GM21360 (cell line): Measurements from ENCODE around the gene CNTN3.

Experiments used
- ATAC-seq: cut with Tn5 transposase; IDR thresholded peaks from one replicate; pipeline ENCODE4 v1.9.1; 2021; ENCODE audit warnings: mild to moderate bottlenecking, moderate library complexity; ENCODE audit not compliant: unreplicated experiment

The CNTN3 gene

DNA sequence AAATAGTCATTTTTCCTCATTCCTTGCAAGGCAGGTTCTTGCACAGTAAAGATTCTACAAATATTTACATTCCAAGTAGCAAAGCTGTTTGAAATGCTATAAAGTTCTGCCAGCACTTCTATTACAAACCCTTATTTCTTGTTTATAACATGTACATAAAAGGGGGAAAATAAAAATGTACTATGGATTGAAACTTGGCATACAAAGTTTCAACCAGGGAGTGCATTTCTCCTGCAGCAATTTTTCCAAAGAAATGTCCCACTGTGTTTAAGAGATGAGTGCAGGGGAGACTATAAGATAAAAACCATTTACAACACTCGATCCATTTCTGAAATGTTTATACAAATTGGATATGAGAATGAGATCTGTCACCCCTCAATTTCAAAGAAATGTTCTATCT is 3.3 kb downstream of the CNTN3 start:
- ATAC-seq = no peak

DNA sequence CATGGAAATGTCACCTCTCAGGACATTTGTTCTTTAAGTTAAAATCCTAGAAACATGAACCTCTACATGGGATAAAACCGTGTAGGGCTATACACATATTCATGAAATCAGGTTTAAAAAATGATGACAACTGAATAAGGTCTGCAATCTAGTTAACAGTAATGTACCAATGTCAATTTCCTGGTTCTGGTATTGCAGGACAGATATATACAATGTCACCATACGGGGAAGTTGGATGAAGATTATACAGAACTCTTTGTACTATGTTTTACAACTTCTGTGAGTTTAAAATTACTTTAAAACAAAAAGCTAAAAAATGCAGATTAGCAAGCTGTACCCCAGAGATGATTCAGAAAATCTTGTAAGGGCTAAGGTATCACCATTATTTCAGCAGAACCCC is 6.7 kb downstream of the CNTN3 start:
- ATAC-seq = no peak

DNA sequence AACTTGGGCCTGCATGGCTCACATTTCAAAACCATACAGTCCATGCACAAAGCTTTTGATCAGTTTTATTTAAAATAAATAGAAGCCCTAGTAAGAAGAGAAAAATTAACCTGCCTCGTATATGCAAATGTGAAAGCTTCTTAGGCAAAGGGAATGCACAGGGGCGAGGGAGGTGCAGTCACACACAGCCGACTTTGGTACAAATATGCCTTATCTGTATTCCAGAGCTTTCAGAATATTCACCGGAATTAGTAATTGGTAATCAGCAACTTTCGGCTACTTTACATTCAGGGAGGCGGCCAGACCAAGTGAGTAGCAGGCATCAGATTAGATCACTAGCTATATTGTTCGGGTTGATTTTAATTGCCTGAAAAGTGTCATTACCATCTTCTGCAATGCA is 7.5 kb downstream of the CNTN3 start:
- ATAC-seq = no peak

DNA sequence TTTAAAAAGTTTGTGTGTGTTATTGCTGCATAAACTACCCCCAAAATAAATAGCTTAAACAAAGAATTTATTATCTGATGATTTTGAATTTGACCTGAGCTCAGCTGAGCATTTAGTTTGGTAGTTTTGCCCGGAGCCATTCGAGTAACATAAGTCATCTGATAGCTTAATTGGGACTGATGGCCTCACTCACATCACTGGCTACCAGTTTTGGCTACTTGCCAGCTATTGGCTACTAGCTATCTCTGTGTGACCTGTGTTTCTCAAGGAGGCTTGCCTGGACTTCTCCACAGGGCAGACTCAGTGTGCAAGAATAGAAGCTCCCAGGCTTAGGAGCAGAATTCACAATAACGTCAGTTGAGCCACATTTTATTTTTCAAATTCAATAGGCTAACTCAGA is 9.0 kb downstream of the CNTN3 start:
- ATAC-seq = no peak

DNA sequence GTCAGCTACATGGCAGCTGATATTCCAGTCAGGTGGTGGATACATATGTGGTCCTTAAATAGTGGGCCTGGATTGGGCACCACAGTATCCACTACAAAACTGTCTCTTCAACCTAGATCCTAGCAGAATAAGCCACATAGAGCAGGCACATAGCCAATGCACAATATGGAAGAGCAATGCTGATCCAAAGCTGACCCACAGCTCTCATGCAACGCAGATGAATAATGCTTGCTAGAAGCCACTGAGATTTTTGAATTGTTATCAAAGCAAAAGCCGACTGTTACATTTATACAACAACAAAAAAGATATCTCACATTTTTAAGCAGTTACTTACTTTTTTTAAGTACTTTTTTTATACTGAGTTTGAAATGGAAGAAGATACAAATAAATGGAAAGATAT is 11.2 kb downstream of the CNTN3 start:
- no peak for ATAC-seq

DNA sequence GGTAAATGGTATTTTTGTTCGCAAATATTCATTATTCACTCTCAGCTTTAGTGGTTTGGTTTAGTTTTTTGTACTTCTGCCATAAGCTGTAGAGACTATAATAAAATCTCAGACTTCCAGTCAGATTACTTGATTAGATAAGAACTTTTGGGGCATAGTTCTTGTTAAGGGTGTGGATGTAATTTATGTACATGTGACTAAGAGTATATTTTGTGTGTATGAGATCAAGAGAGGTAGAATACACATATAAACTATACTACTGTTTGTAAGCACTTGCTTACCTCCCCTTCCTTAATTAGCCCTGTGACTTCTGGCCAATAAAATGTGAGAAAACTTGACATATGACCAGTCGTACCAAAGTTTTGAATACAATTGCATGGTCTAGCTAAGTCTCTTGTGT is 12.0 kb downstream of the CNTN3 start:
- no peak for ATAC-seq

DNA sequence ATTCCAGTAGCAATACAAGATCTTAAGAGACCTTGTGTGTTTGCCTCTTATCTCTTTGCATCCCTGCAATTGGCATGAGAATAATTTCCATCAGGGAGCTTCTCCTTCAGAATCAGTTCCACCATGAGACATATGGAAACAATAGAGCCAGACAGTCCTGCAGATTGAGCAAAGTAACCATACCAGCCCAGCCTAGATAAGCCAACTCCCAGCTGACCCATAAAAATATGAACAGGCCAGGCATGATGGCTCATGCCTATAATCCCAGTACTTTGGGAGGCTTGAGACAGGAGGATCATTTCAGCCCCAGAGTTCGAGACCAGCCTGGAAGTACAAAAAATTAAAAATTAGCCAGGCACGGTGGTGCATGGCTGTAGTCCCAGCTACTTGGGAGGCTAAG is 12.7 kb downstream of the CNTN3 start:
- ATAC-seq = no peak

DNA sequence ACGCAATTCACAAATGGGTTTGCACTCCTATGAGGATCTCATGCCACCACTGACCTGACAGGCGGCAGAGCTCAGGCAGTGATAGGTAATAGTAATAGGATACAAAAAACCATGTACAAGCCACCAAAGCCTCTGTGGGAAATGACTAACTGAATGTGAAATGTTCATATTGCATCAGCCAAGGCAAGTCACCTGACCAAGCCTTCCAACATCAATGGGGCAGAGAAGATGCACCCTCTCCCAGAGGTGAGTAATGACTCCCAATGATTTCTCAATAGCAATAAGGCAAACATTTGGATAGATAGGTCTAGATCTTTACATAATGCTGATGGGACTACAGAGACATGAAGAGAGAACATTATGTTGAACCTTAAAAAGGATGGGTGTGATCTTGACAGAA is 14.9 kb downstream of the CNTN3 start:
- no peak for ATAC-seq

DNA sequence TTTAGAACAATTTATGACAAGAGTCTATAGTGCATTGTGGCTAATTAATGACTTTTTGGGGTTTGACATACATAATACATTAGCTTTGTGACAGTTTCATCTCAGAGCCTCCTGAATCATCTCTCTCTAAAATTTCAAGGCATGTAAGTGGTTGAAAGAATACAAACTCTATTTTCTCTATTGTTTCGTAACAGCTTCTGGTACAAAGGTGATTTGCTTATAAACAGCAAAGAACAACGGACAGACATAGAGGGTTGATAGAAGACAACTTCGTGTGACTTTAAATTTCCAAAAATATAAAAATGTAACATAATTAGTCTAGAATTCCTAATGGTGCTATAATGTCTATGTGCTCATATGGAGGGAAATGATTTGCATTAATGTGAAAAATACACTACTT is 21.3 kb downstream of the CNTN3 start:
- ATAC-seq = no peak

DNA sequence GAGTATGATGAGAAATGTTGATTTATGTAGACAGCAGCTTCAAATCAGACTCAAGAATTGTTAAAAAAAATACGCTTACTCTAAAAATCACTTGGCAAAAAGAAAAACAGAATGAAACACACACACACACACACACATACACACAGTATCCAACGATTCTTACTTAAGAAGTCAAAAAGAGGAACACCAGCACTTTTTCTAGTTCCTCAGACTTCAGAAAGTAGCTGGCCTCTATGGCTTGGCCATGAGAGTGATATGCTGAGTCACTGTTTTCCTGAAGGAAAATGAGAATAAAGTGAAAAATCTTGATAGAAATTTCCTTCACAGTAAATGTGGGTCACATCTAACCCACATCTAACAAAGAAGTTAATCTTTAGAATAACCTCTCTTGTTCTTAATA is 22.1 kb downstream of the CNTN3 start:
- no peak for ATAC-seq

DNA sequence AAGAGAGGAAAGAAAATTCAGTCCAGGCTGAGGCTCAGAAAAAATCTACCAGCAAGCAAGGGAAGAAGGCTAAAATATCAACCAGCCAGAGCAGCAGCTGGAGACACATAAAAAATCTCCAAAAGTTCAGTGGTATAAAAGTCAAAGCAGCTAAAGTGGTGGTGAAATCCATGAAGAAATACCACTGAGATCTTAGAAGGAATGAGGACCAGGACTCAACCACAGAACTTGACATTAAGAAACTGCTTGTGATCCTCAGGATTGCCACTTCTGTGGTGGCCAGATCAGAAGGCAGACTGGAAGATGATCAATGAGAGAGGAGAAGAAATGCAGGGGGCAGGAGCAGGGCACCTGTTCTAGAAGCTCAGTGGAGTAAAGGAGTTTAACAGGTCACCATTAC is 22.5 kb downstream of the CNTN3 start:
- ATAC-seq = no peak

DNA sequence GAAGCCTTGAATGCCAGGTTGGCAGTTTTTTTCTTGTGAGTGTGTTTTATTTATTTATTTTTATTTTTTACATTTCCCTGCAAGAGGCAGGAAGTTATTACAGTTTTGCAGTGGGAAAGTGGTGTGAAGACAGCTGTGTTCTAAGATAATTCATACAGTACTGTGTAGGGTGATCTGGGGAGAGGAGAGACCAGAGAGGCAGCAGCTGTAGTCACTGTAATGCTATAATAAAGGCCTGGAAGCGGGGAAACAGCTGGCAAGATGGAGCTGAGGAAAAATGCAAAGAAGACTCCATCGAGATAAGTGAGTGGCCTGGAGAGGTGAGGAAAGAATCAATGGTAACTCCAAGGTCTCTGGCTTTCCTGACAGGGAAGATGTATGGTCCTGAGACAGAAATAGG is 23.1 kb downstream of the CNTN3 start:
- no peak for ATAC-seq

DNA sequence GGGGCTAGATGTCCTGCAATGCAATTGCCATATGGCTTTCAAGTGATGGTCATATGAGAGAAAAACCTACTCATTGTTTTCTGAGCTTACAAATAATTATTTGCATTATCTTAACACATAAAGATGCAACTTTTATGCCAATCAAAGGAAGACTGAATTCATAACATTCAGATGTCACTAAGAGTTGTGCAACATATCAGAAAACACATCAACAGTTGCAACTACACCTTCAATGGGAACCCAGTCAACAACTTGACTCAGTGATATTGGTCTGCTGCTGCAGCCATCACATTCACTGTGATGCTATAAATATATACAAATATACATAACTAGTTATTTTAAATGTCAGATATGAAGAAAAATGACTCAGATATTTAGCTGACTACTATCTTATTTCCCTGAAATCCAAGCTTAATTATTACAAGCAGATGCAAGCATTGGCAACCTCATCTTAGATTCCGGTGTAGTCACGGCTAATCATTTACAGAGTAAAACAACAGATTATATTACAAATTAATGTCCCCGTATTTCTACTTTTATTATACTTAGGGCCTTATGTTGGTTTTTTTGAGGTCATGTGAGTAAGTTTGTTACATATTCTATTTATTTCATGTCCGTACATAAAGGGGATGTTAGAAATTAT is 23.7 kb downstream of the CNTN3 start:
- no peak for ATAC-seq

DNA sequence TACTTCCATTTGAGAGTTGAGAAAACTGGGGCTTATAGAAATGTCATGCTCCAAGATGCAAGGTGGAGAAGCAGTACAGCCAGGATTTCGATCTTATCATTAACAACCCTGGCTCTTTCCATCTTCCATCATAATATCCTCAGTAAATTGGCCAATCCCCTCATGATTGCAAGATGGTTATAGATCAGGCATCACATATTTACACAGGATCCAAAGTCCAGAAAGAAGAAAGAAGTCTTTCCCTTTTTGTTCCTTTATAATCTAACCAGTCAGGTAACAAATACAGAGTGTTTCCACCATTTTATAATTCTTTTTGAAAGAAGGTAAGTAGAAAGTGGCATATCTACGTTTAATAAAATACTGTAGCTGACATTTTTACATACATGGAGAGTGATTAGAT is 29.7 kb downstream of the CNTN3 start:
- ATAC-seq = no peak

DNA sequence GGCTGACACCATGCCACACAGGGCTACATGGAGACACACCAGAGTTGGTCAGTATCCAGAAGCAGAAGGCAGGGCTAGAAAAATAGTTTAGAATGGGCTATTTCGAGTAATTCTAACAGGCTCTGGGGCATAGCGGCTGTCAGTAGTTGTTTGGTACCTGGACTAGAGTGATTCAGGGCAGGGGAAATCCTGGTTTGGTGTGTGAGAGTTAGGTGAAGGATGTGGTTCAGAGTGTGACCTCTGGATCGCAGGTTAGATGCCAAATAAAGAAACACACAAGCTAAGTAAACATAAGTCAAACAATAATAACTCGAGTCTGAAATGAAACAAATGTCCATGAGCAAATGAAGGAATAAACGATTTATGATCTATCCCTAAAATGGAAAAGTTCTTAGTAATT is 31.5 kb downstream of the CNTN3 start:
- no peak for ATAC-seq

DNA sequence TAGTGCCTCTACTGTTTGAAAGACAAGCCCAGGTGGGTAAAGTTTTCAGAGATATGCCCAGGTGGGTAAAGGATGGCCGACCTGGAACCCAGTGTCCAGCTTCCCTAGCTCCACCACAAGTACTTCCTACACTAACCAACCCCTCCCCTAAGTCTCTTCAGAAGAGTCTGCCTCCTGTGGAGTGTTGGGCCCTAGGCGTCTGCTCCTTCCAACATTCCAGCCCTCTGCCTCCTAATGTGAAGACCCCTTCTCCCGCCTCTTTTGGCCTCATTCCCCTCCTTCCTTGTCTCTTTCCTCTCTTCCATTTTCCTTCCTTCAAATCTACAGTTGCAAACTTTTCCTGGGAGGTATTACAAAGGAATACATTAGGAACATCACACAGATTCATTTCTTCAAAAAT is 38.6 kb downstream of the CNTN3 start:
- ATAC-seq = no peak

DNA sequence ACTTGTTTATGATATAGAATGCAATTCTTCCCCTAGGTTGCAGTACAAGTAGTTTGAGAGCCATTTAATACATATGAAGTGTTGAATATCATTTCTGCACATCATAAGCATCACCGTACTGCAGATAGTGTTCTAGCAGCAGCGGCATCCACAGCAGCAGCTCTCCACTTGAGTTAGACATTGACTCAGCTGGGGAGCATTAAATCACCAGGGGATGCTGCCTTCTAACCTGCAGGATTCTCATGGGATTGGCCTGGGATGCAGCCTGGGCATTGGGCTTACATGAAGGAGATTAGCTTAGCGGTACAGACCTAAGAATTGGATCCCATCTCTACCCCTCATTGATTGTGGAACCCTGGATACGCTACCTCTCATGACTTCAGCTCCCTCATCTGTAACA is 43.3 kb downstream of the CNTN3 start:
- no peak for ATAC-seq
